Spleen (tissue), 7 donors: ENCODE results near the gene USP37.

Source experiments
- CTCF ChIP-seq, 11 experiments: fragments of 200-600 bp in 7 of 11; fragments of 450-650 bp in 4 of 11; sonication (generic) in 4 of 11; IDR thresholded peaks in 8 of 11; conservative IDR thresholded peaks in 3 of 11; 1 replicate in 7 of 11; 2 replicates in 4 of 11; pipeline versions ENCODE4 v1.4.0 to v1.8.0; 2016 to 2021; ENCODE audit warnings: antibody characterized with exemption in 11 of 11, inconsistent platforms in 4 of 11, mild to moderate bottlenecking in 1 of 11
- POLR2A ChIP-seq, 3 donors: fragments of 450-650 bp; IDR thresholded peaks; one replicate each; pipeline ENCODE4 v1.5.1; 2017; ENCODE audit warnings: antibody characterized with exemption in 3 of 3, mild to moderate bottlenecking in 1 of 3
- donor health status: DM: no; HTN: no; CAD: no; lungs with moderate emphysema.
- donor health status: DM: no; HTN: no; CAD: no.
- donor health status: DM: no; HTN: no; CAD: no.

GRCh38 chr2:218517434-218518206 lies 50.5 kb downstream of the USP37 start:
- TF ChIP-seq POLR2A (IDR thresholded peaks at IDR 0.05): no peak
- TF ChIP-seq CTCF (IDR thresholded peaks at IDR 0.05 in 8 of 11, conservative IDR thresholded peaks at IDR 0.05 in 3 of 11): no peak
